BJ (cell line): ENCODE data around the gene STRBP. TPM values are rescaled to one million over a fixed set of nuclear protein-coding genes. Genes with fewer than 3 reads are reported as not detected.

Experiments used
- CTCF ChIA-PET: fragments of 350-600 bp; formaldehyde crosslinking; extraction: SDS; loops from one replicate; lab custom pipeline; 2021; ENCODE audit warnings: antibody characterized with exemption, inconsistent platforms; lab: Yijun Ruan, JAX
- POLR2A ChIA-PET: fragments of 300-600 bp; sonication (Branson Sonifier 250); formaldehyde crosslinking; extraction: SDS; loops from one replicate; lab custom pipeline; 2021; ENCODE audit warnings: antibody characterized with exemption; lab: Charles Lee
- DNase-seq: peaks from one replicate; pipeline ENCODE4 v3.0.0-alpha.2; 2011; ENCODE audit warnings: low read depth
- H3K27me3 ChIP-seq: 2 replicates; pipeline ENCODE4 v1.6.0; 2011; ENCODE audit warnings: low read length; ENCODE audit not compliant: control insufficient read depth, insufficient read depth
- H3K36me3 ChIP-seq: 2 replicates; pipeline ENCODE4 v1.5.1; 2011; ENCODE audit warnings: low read length; ENCODE audit not compliant: control insufficient read depth, insufficient read depth
- H3K4me3 ChIP-seq: 2 replicates; pipeline ENCODE4 v1.5.1; 2011; ENCODE audit warnings: low read depth, mild to moderate bottlenecking, control low read depth, low read length
- CTCF ChIP-seq: IDR thresholded peaks from 2 replicates; pipeline ENCODE4 v1.5.1; 2011; ENCODE audit warnings: low read depth, mild to moderate bottlenecking, control low read depth, inconsistent platforms, low read length, moderate library complexity; ENCODE audit not compliant: insufficient read depth
- polyA plus RNA-seq: library from polyadenylated mRNA; depleted of rRNA; stranded (reverse); fragments of >200 nt; gene quantifications from 2 replicates; pipeline ENCODE4 v1.2.3, GENCODE V29; 2011

STRBP gene
- polyA plus RNA-seq, 1 experiment: 1.1 TPM

GRCh38 chr9:123238365-123238764 is 30.0 kb downstream of the STRBP start:
- Histone ChIP-seq H3K27me3 (no peaks in the 10 kb centered on the region), H3K4me3 (no peak overlapping the region), H3K36me3 (no peaks in the 10 kb centered on the region)
- POLR2A ChIA-PET: no interaction called here
- DNase-seq: no peak
- TF ChIP-seq CTCF: no peak
- CTCF ChIA-PET: interaction anchor here (1.3 kb wide), 1 partner anchor 15 kb away, joined by 4 read pairs; no protein-coding TSS in a partner anchor

GRCh38 chr9:123237220-123237619 is 31.2 kb downstream of the STRBP start:
- POLR2A ChIA-PET: no interaction called here
- no peaks in the 10 kb centered on the region for H3K27me3 ChIP-seq
- CTCF ChIA-PET: interaction anchor here (0.8 kb wide), 1 partner anchor 13 kb away, joined by 3 read pairs; no protein-coding TSS in a partner anchor
- no peak overlapping the region for H3K4me3 ChIP-seq
- DNase-seq: no peak
- no peaks in the 10 kb centered on the region for H3K36me3 ChIP-seq
- TF ChIP-seq CTCF: no peak

- ChIA-PET CTCF (interaction anchor here (2.3 kb wide), 1 partner anchor 10 kb away, joined by 5 read pairs; no protein-coding TSS in a partner anchor), POLR2A (no interaction called here)
Measured at GRCh38 chr9:123235448-123235847, 32.9 kb downstream of the STRBP start.

GRCh38 chr9:123234853-123235252 is 33.5 kb downstream of the STRBP start:
- TF ChIP-seq CTCF: no peak
- H3K27me3 ChIP-seq: no peaks in the 10 kb centered on the region
- no peak overlapping the region for H3K4me3 ChIP-seq
- H3K36me3 ChIP-seq: no peaks in the 10 kb centered on the region
- ChIA-PET POLR2A (no interaction called here), CTCF (interaction anchor here (2.3 kb wide), 1 partner anchor 9 kb away, joined by 5 read pairs; no protein-coding TSS in a partner anchor)
- DNase-seq: no peak

More at GRCh38 chr9:123235448-123235847, 32.9 kb downstream of the STRBP start:
- no peak overlapping the region for H3K4me3 ChIP-seq
- no peaks in the 10 kb centered on the region for H3K27me3 ChIP-seq
- DNase-seq: no peak
- H3K36me3 ChIP-seq: no peaks in the 10 kb centered on the region
- TF ChIP-seq CTCF: no peak

- Histone ChIP-seq H3K27me3 (no peaks in the 10 kb centered on the region), H3K36me3 (no peaks in the 10 kb centered on the region), H3K4me3 (no peak overlapping the region)
- DNase-seq: no peak
- POLR2A ChIA-PET: no interaction called here
- no peak for TF ChIP-seq CTCF
- CTCF ChIA-PET: interaction anchor here (0.6 to 0.7 kb wide), 2 partner anchors 12 to 120 kb away, joined by 3 read pairs; no protein-coding TSS in a partner anchor
Measured at GRCh38 chr9:123232332-123232731, 36.1 kb downstream of the STRBP start.
